ENCODE results near the gene NIF3L1. TPM values are rescaled to one million over a fixed set of nuclear protein-coding genes. Genes with fewer than 3 reads are reported as not detected.

The NIF3L1 gene
- total and polyA plus RNA-seq, 9 of the 15 experiments (the other 6 are each of a cell fraction or from before 2014, with no cell fraction given) = 26.7 to 89.5 (median 45.6) TPM

DNA sequence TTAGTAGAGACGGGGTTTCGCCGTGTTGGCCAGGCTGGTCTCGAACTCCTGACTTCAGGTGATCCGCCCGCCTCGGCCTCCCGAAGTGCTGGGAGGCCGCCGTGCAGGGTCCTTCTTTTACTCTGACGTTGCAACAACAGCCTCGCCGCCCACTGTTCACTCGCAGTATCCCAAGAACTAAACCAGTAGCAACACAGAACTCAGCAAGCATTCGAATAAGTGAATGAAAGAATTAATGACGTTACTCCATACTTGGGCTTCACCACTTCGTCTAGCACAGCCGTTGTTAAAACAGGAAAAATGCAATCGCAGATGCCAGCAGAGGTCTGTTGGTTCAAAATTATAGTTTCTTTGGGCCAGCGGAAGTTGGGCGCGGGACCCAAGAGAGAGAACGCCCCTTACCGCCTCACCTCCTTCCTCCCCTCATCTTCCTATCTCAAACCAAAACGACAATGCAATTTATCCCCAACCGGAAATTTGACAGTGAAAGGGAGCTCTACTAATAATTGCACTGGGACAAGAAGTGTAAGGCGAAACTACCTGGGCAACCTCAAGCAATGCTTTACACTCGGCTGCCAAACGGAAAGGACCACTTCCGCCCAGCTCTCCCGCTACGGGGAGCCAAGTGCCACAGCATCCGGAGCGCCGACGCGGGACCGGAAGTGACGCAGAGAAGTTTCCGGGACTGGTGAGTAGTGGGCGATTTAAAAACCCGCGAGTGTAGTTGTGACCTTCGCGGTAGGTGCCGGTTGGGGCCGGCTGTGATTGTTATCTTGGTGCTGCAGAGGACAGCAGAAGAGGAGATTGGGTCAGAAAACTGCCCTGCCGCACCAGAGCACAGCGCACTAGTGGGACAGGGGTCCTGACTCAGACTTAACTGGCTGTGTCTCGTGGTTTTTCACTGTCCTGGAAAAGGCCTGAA lies at the start of gene NIF3L1, which contains the start of gene PPIL3 (continued):
- TF ChIP-seq CREBBP (IDR thresholded peaks at IDR 0.05; ENCODE audit: low read depth, low read length) = no peak
- TF ChIP-seq, protein P1, sequence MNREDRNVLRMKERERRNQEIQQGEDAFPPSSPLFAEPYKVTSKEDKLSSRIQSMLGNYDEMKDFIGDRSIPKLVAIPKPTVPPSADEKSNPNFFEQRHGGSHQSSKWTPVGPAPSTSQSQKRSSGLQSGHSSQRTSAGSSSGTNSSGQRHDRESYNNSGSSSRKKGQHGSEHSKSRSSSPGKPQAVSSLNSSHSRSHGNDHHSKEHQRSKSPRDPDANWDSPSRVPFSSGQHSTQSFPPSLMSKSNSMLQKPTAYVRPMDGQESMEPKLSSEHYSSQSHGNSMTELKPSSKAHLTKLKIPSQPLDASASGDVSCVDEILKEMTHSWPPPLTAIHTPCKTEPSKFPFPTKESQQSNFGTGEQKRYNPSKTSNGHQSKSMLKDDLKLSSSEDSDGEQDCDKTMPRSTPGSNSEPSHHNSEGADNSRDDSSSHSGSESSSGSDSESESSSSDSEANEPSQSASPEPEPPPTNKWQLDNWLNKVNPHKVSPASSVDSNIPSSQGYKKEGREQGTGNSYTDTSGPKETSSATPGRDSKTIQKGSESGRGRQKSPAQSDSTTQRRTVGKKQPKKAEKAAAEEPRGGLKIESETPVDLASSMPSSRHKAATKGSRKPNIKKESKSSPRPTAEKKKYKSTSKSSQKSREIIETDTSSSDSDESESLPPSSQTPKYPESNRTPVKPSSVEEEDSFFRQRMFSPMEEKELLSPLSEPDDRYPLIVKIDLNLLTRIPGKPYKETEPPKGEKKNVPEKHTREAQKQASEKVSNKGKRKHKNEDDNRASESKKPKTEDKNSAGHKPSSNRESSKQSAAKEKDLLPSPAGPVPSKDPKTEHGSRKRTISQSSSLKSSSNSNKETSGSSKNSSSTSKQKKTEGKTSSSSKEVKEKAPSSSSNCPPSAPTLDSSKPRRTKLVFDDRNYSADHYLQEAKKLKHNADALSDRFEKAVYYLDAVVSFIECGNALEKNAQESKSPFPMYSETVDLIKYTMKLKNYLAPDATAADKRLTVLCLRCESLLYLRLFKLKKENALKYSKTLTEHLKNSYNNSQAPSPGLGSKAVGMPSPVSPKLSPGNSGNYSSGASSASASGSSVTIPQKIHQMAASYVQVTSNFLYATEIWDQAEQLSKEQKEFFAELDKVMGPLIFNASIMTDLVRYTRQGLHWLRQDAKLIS (CRISPR knock-in tag; IDR thresholded peaks at IDR 0.05) = peak; percentile 72
- TF ChIP-seq, protein P2, sequence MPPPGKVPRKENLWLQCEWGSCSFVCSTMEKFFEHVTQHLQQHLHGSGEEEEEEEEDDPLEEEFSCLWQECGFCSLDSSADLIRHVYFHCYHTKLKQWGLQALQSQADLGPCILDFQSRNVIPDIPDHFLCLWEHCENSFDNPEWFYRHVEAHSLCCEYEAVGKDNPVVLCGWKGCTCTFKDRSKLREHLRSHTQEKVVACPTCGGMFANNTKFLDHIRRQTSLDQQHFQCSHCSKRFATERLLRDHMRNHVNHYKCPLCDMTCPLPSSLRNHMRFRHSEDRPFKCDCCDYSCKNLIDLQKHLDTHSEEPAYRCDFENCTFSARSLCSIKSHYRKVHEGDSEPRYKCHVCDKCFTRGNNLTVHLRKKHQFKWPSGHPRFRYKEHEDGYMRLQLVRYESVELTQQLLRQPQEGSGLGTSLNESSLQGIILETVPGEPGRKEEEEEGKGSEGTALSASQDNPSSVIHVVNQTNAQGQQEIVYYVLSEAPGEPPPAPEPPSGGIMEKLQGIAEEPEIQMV (tag; conservative IDR thresholded peaks at IDR 0.05; ENCODE audit: low read depth) = 0 out of 2 replicates have a peak, but pooled peaks have one; percentile 14
- TF ChIP-seq, protein P3, sequence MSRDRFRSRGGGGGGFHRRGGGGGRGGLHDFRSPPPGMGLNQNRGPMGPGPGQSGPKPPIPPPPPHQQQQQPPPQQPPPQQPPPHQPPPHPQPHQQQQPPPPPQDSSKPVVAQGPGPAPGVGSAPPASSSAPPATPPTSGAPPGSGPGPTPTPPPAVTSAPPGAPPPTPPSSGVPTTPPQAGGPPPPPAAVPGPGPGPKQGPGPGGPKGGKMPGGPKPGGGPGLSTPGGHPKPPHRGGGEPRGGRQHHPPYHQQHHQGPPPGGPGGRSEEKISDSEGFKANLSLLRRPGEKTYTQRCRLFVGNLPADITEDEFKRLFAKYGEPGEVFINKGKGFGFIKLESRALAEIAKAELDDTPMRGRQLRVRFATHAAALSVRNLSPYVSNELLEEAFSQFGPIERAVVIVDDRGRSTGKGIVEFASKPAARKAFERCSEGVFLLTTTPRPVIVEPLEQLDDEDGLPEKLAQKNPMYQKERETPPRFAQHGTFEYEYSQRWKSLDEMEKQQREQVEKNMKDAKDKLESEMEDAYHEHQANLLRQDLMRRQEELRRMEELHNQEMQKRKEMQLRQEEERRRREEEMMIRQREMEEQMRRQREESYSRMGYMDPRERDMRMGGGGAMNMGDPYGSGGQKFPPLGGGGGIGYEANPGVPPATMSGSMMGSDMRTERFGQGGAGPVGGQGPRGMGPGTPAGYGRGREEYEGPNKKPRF (IDR thresholded peaks at IDR 0.05; ENCODE audit: low read depth, low read length) = no peak
- no peak for TF ChIP-seq SIRT6 (IDR thresholded peaks at IDR 0.05; ENCODE audit: low read depth, low read length)
- no peak for TF ChIP-seq WHSC1 (IDR thresholded peaks at IDR 0.05; ENCODE audit: low read length)
- TF ChIP-seq PHF8 (IDR thresholded peaks at IDR 0.05; ENCODE audit: borderline replicate concordance, low read length) = peak; percentile 76; the same call in 1 of the 2 replicates
- no peak for TF ChIP-seq SRSF7 (optimal IDR thresholded peaks at IDR 0.05; ENCODE audit: low read depth, low read length)
- TF ChIP-seq, protein P4, sequence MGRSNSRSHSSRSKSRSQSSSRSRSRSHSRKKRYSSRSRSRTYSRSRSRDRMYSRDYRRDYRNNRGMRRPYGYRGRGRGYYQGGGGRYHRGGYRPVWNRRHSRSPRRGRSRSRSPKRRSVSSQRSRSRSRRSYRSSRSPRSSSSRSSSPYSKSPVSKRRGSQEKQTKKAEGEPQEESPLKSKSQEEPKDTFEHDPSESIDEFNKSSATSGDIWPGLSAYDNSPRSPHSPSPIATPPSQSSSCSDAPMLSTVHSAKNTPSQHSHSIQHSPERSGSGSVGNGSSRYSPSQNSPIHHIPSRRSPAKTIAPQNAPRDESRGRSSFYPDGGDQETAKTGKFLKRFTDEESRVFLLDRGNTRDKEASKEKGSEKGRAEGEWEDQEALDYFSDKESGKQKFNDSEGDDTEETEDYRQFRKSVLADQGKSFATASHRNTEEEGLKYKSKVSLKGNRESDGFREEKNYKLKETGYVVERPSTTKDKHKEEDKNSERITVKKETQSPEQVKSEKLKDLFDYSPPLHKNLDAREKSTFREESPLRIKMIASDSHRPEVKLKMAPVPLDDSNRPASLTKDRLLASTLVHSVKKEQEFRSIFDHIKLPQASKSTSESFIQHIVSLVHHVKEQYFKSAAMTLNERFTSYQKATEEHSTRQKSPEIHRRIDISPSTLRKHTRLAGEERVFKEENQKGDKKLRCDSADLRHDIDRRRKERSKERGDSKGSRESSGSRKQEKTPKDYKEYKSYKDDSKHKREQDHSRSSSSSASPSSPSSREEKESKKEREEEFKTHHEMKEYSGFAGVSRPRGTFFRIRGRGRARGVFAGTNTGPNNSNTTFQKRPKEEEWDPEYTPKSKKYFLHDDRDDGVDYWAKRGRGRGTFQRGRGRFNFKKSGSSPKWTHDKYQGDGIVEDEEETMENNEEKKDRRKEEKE (IDR thresholded peaks at IDR 0.05; ENCODE audit: borderline replicate concordance in 1 of 2, control insufficient read depth in 1 of 2, low read depth in 2 of 2, low read length in 1 of 2) = peak in 1 of 2 experiments; percentile 85; a peak in 2 of 4 replicates
- TF ChIP-seq, protein P5, sequence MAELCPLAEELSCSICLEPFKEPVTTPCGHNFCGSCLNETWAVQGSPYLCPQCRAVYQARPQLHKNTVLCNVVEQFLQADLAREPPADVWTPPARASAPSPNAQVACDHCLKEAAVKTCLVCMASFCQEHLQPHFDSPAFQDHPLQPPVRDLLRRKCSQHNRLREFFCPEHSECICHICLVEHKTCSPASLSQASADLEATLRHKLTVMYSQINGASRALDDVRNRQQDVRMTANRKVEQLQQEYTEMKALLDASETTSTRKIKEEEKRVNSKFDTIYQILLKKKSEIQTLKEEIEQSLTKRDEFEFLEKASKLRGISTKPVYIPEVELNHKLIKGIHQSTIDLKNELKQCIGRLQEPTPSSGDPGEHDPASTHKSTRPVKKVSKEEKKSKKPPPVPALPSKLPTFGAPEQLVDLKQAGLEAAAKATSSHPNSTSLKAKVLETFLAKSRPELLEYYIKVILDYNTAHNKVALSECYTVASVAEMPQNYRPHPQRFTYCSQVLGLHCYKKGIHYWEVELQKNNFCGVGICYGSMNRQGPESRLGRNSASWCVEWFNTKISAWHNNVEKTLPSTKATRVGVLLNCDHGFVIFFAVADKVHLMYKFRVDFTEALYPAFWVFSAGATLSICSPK (IDR thresholded peaks at IDR 0.05; ENCODE audit: borderline replicate concordance) = no peak
- TF ChIP-seq EP300 (IDR thresholded peaks at IDR 0.05; ENCODE audit: low read length) = peak; percentile 49
- peak; percentile 93 for TF ChIP-seq ZNF24 (IDR thresholded peaks at IDR 0.05)

All from K562 (cell line).